Uterus (tissue), 4 donors: ENCODE data around the gene PSMD8. TPM values are rescaled to one million over a fixed set of nuclear protein-coding genes. Genes with fewer than 3 reads are reported as not detected.

ENCODE experiments used
- DNase-seq, 2 donors: peaks; one replicate each; pipeline ENCODE4 v3.0.0-alpha.2; 2019 to 2020
- H3K27ac ChIP-seq, 2 donors: fragments of 200-600 bp; sonication (generic); 1 replicate in 1 of 2; 2 replicates in 1 of 2; pipeline ENCODE4 v1.5.1; 2016 to 2018
- H3K27me3 ChIP-seq, 2 donors: fragments of 200-600 bp; sonication (generic); one replicate each; pipeline ENCODE4 v1.5.1; 2018 to 2019; ENCODE audit warnings: control low read depth in 1 of 2
- H3K36me3 ChIP-seq, 2 donors: fragments of 200-600 bp; sonication (generic); one replicate each; pipeline ENCODE4 v1.5.1; 2019; ENCODE audit warnings: control low read depth in 1 of 2
- H3K4me1 ChIP-seq, 2 donors: fragments of 200-600 bp; sonication (generic); one replicate each; pipeline ENCODE4 v1.5.1; 2018 to 2019; ENCODE audit warnings: control low read depth in 1 of 2
- H3K4me3 ChIP-seq, 2 donors: fragments of 200-600 bp; sonication (generic); 1 replicate in 1 of 2; 2 replicates in 1 of 2; pipeline ENCODE4 v1.5.1; 2018 to 2019; ENCODE audit warnings: mild to moderate bottlenecking in 1 of 2
- H3K9me3 ChIP-seq, 2 donors: fragments of 200-600 bp; sonication (generic); one replicate each; pipeline ENCODE4 v1.5.1; 2019; ENCODE audit warnings: control low read depth in 1 of 2
- POLR2A ChIP-seq, 2 donors: fragments of 450-650 bp; IDR thresholded peaks; one replicate each; pipeline ENCODE4 v1.6.1; 2016; ENCODE audit warnings: antibody characterized with exemption in 2 of 2, mild to moderate bottlenecking in 1 of 2, moderate library complexity in 1 of 2
- intact Hi-C: fragments of 100-400 bp; cut with DNase I; formaldehyde crosslinking; loops from one replicate; pipeline ENCODE4 v1.15.1; 2023; ENCODE audit warnings: low total_unique reads
- total RNA-seq, 4 donors: library from RNA; depleted of rRNA in 3 of 4; stranded (reverse); fragments of >200 nt in 3 of 4; gene quantifications; one replicate each; pipeline versions ENCODE4 v1.1.0 to v1.2.4, GENCODE V29; 2014 to 2023
- TF ChIP-seq, protein P1 (sequence below), 4 experiments: fragments of 200-600 bp in 2 of 4; fragments of 450-650 bp in 2 of 4; sonication (generic) in 2 of 4; IDR thresholded peaks; one replicate each; pipeline ENCODE4 v1.5.1; 2016 to 2019; ENCODE audit warnings: antibody characterized with exemption in 4 of 4, mild to moderate bottlenecking in 2 of 4, moderate library complexity in 1 of 4
- donor health status: DM: yes; HTN: yes; CAD: no.

The PSMD8 gene
- total RNA-seq, 4 donors from 2014 or later = 67.4 to 156 (median 128) TPM

DNA sequence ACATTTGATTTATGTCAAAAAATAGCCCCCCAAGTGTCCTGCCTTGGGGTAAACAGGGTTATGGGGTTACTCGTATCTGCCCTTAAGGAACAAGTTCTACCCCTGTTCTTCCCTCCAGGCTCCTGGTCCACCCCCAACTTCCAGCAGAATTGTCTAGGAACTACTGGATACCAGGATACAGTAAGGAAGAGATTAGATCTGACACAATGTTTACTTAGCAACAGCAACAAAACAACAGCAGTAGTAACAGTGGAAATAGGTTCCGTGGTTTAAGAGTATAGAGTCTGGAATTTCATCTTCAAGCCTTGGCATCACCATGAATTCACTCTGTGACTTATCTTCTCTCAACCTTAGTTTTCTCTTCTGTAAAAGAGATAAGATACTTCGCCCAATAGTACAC, 26.8 kb downstream of the PSMD8 start:
- Histone ChIP-seq H3K36me3 (no peaks in the 10 kb centered on the region), H3K27ac (no peak overlapping the region), H3K4me1 (no peaks in the 10 kb centered on the region), H3K9me3 (no peaks in the 10 kb centered on the region), H3K4me3 (no peak overlapping the region), H3K27me3 (peaks cover 0 to 13% of the 10 kb centered on the region in 2 donors)
- intact Hi-C loops = no loop called here
- TF ChIP-seq, protein P1, sequence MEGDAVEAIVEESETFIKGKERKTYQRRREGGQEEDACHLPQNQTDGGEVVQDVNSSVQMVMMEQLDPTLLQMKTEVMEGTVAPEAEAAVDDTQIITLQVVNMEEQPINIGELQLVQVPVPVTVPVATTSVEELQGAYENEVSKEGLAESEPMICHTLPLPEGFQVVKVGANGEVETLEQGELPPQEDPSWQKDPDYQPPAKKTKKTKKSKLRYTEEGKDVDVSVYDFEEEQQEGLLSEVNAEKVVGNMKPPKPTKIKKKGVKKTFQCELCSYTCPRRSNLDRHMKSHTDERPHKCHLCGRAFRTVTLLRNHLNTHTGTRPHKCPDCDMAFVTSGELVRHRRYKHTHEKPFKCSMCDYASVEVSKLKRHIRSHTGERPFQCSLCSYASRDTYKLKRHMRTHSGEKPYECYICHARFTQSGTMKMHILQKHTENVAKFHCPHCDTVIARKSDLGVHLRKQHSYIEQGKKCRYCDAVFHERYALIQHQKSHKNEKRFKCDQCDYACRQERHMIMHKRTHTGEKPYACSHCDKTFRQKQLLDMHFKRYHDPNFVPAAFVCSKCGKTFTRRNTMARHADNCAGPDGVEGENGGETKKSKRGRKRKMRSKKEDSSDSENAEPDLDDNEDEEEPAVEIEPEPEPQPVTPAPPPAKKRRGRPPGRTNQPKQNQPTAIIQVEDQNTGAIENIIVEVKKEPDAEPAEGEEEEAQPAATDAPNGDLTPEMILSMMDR (IDR thresholded peaks at IDR 0.05) = no peak
- no peak for TF ChIP-seq POLR2A (IDR thresholded peaks at IDR 0.05)
- no peak for DNase-seq

DNA sequence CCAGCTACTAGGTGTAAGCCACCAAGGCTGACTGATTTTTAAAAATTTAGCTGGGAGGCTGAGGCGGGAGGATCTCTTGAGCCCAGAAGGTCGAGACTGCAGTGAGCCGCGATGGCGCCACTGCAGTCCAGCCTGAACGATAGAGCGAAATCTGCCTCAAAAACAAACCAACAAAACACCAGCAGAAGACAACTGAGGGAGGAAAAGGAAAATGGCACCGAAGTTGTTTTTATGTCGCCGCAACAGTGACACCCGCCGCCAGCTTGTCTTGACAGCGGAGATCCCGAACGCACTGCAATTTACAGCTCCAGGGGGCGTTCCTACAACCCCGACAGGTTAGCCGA, 28.2 kb downstream of the PSMD8 start:
- peaks cover 0 to 13% of the 10 kb centered on the region in 2 donors for H3K27me3 ChIP-seq
- TF ChIP-seq, protein P1 (IDR thresholded peaks at IDR 0.05) = no peak
- TF ChIP-seq POLR2A (IDR thresholded peaks at IDR 0.05) = no peak
- H3K9me3 ChIP-seq = no peaks in the 10 kb centered on the region
- no peak overlapping the region for H3K27ac ChIP-seq
- no peaks in the 10 kb centered on the region for H3K4me1 ChIP-seq
- intact Hi-C loops = no loop called here
- H3K4me3 ChIP-seq = peak overlapping the region; percentile 76 to 77
- no peak for DNase-seq
- no peaks in the 10 kb centered on the region for H3K36me3 ChIP-seq

DNA sequence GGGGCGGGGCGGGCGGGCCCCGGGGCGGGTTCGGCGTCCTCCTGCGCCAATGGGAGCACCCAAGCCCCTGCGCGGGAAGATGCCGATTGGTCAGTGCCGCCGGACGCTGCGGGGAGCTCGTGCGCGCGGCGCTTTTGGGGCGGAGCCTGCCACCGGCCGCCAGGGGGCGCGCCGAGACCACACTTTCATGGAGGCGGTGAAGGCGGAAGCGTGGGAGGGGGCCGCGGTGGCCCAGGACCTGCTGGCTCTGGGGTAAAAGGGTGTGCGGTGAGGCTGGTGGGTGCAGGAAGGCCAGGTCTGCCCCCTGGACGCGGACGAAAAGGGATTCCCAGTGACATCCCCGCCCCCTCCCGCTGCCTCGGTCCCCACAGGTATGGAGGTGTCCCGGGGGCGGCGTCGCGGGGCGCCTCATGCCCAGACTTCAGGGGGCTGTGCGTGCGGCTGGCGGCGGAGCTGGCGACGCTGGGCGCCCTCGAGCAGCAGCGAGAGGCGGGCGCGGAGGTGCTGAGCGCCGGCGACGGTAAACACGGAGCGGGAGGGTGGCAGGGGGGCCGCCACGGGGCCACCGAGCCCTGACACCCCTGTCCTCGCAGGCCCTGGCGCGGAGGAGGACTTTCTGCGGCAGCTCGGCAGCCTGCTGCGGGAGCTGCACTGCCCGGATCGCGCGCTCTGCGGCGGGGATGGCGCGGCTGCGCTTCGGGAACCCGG, 28.8 kb downstream of the PSMD8 start, which contains the start of gene FAM98C:
Gene FAM98C, plus strand, starts transcription at position 127 of the 708 bp plus-strand sequence. Its CDS starts 61 bp downstream, at position 188.
- Histone ChIP-seq H3K27ac (peak within 1 kb of the TSS; percentile 75 to 84), H3K36me3 (no peaks in the 10 kb centered on the region), H3K27me3 (peaks cover 0 to 13% of the 10 kb centered on the region in 2 donors), H3K4me3 (peak within 1 kb of the TSS; percentile 76 to 77), H3K4me1 (no peaks in the 10 kb centered on the region), H3K9me3 (no peaks in the 10 kb centered on the region)
- DNase-seq = peak; percentile 95 to 98
- intact Hi-C loops = no loop called here
- TF ChIP-seq, protein P1 (IDR thresholded peaks at IDR 0.05) = peak; percentile 95 to 99 (median 98)
- peak in 1 of 2 donors; percentile 52 for TF ChIP-seq POLR2A (IDR thresholded peaks at IDR 0.05)

DNA sequence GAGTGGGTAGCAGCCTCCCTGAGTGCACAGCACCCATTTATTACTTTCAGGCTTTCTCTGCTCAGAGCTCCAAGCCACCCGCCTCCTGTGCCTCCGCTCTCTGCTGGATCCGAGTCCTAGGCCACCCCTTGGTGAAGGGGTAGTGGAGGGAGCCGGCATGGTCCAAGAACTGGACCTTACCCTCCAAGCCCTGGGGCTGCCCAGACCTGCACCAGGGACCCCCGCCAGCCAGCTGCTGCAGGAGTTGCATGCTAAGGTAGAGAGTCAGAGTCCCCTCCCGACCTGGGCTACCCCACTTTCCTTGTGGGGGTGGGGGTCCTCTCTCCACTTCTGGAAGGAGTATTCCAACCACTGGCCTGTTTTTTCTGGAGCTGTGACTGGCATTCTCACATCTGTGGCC, 30.5 kb downstream of the PSMD8 start:
- Histone ChIP-seq H3K27ac (no peak overlapping the region), H3K36me3 (no peaks in the 10 kb centered on the region), H3K9me3 (no peaks in the 10 kb centered on the region), H3K27me3 (no peaks in the 10 kb centered on the region), H3K4me3 (no peak overlapping the region), H3K4me1 (no peaks in the 10 kb centered on the region)
- DNase-seq = no peak
- TF ChIP-seq, protein P1 (IDR thresholded peaks at IDR 0.05) = no peak
- TF ChIP-seq POLR2A (IDR thresholded peaks at IDR 0.05) = no peak
- intact Hi-C loops = loop anchor here (5.0 kb wide), 1 partner anchor 217 kb away; no protein-coding TSS in a partner anchor

DNA sequence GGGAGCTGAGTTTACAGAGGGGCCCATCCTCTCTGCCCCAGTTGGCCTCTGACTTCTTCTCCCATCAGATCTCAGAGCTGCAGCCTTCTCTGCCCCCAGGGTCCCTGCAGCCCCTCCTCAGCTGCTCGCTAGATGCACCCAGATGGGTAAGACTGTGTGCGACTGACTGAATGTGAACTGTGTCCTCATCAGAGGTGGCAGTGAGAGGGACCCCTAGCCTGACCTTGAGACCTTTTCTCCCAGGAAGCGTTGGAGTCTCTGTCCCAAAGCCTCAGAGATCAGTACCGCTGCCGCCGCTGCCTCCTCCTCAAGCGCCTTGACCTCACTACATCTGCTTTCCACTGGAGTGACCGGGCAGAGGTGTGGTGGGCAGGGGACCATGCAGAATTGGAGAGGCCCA, 30.9 kb downstream of the PSMD8 start:
- TF ChIP-seq POLR2A (IDR thresholded peaks at IDR 0.05) = no peak
- TF ChIP-seq, protein P1 (IDR thresholded peaks at IDR 0.05) = no peak
- H3K27ac ChIP-seq = no peak overlapping the region
- no peaks in the 10 kb centered on the region for H3K9me3 ChIP-seq
- no peak overlapping the region for H3K4me3 ChIP-seq
- intact Hi-C loops = loop anchor here (5.0 kb wide), 1 partner anchor 217 kb away; no protein-coding TSS in a partner anchor
- no peaks in the 10 kb centered on the region for H3K27me3 ChIP-seq
- no peak for DNase-seq
- no peaks in the 10 kb centered on the region for H3K36me3 ChIP-seq
- no peaks in the 10 kb centered on the region for H3K4me1 ChIP-seq
